ENCODE results near the gene PRKCA.

The PRKCA gene

GRCh38 chr17:66805567-66805966 is 503.2 kb downstream of the PRKCA start:
- ATAC-seq (ENCODE audit: low read depth): no peak
- no peak for TF ChIP-seq CTCF (IDR thresholded peaks at IDR 0.05; ENCODE audit: poor library complexity, severe bottlenecking)
- Histone ChIP-seq H3K4me3 (ENCODE audit: severe bottlenecking) (no peak overlapping the region), H3K36me3 (ENCODE audit: low read depth) (no peaks in the 10 kb centered on the region), H3K4me1 (ENCODE audit: insufficient read depth, poor library complexity, severe bottlenecking) (no peaks in the 10 kb centered on the region), H3K27ac (ENCODE audit: poor library complexity, severe bottlenecking) (no peak overlapping the region), H3K27me3 (ENCODE audit: insufficient read depth, poor library complexity, severe bottlenecking) (peaks cover 15% of the 10 kb centered on the region), H3K9me3 (ENCODE audit: severe bottlenecking) (no peaks in the 10 kb centered on the region)
- no peak for DNase-seq (ENCODE audit: low spot score)

GRCh38 chr17:66807182-66807581 is 504.8 kb downstream of the PRKCA start:
- no peak for DNase-seq (ENCODE audit: low spot score)
- H3K36me3 ChIP-seq (ENCODE audit: low read depth): no peaks in the 10 kb centered on the region
- H3K27me3 ChIP-seq (ENCODE audit: insufficient read depth, poor library complexity, severe bottlenecking): peaks cover 22% of the 10 kb centered on the region
- no peak for TF ChIP-seq CTCF (IDR thresholded peaks at IDR 0.05; ENCODE audit: poor library complexity, severe bottlenecking)
- ATAC-seq (ENCODE audit: low read depth): no peak
- H3K27ac ChIP-seq (ENCODE audit: poor library complexity, severe bottlenecking): no peak overlapping the region
- H3K4me3 ChIP-seq (ENCODE audit: severe bottlenecking): no peak overlapping the region
- H3K9me3 ChIP-seq (ENCODE audit: severe bottlenecking): no peaks in the 10 kb centered on the region
- H3K4me1 ChIP-seq (ENCODE audit: insufficient read depth, poor library complexity, severe bottlenecking): no peaks in the 10 kb centered on the region

- no peak for TF ChIP-seq CTCF (IDR thresholded peaks at IDR 0.05; ENCODE audit: poor library complexity, severe bottlenecking)
- Histone ChIP-seq H3K27ac (ENCODE audit: poor library complexity, severe bottlenecking) (no peak overlapping the region), H3K27me3 (ENCODE audit: insufficient read depth, poor library complexity, severe bottlenecking) (peaks cover 22% of the 10 kb centered on the region), H3K4me3 (ENCODE audit: severe bottlenecking) (no peak overlapping the region), H3K36me3 (ENCODE audit: low read depth) (no peaks in the 10 kb centered on the region), H3K9me3 (ENCODE audit: severe bottlenecking) (no peaks in the 10 kb centered on the region), H3K4me1 (ENCODE audit: insufficient read depth, poor library complexity, severe bottlenecking) (no peaks in the 10 kb centered on the region)
- ATAC-seq (ENCODE audit: low read depth) (no peak), DNase-seq (ENCODE audit: low spot score) (no peak)
Measured at GRCh38 chr17:66809408-66809807, 507.0 kb downstream of the PRKCA start.

- no peaks in the 10 kb centered on the region for H3K9me3 ChIP-seq (ENCODE audit: severe bottlenecking)
- H3K4me1 ChIP-seq (ENCODE audit: insufficient read depth, poor library complexity, severe bottlenecking): no peaks in the 10 kb centered on the region
- no peak for TF ChIP-seq CTCF (IDR thresholded peaks at IDR 0.05; ENCODE audit: poor library complexity, severe bottlenecking)
- no peak for ATAC-seq (ENCODE audit: low read depth)
- H3K4me3 ChIP-seq (ENCODE audit: severe bottlenecking): no peak overlapping the region
- H3K27me3 ChIP-seq (ENCODE audit: insufficient read depth, poor library complexity, severe bottlenecking): peaks cover 22% of the 10 kb centered on the region
- DNase-seq (ENCODE audit: low spot score): no peak
- H3K27ac ChIP-seq (ENCODE audit: poor library complexity, severe bottlenecking): no peak overlapping the region
- no peaks in the 10 kb centered on the region for H3K36me3 ChIP-seq (ENCODE audit: low read depth)
Measured at GRCh38 chr17:66810951-66811682, 508.7 kb downstream of the PRKCA start.

DNA sequence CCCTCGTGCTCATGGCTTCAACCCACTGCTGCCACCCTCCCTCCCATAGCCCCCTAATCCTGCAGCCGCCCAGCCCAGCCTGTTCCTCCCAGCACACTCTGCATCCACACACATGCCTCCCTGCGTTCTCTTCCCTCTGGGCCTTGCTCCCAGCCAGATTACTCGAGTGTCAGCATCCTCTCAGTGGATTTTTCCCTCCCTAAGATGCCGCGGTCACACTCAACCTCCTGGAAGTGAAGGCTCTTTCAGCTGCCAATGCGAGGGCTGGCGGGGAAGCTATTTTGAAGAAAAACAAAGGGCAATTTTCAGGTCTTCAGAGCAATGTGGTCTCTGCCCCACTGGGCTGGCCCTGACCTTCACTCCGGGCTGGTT is 509.3 kb downstream of the PRKCA start:
- no peak overlapping the region for H3K27ac ChIP-seq (ENCODE audit: poor library complexity, severe bottlenecking)
- no peak overlapping the region for H3K4me3 ChIP-seq (ENCODE audit: severe bottlenecking)
- DNase-seq (ENCODE audit: low spot score) (no peak), ATAC-seq (ENCODE audit: low read depth) (no peak)
- H3K27me3 ChIP-seq (ENCODE audit: insufficient read depth, poor library complexity, severe bottlenecking): peaks cover 22% of the 10 kb centered on the region
- H3K4me1 ChIP-seq (ENCODE audit: insufficient read depth, poor library complexity, severe bottlenecking): no peaks in the 10 kb centered on the region
- TF ChIP-seq CTCF (IDR thresholded peaks at IDR 0.05; ENCODE audit: poor library complexity, severe bottlenecking): no peak
- no peaks in the 10 kb centered on the region for H3K9me3 ChIP-seq (ENCODE audit: severe bottlenecking)
- H3K36me3 ChIP-seq (ENCODE audit: low read depth): no peaks in the 10 kb centered on the region

Data from RWPE2 (cell line).